Endothelial cell (in vitro differentiated cells): ENCODE results near the gene OR6S1. TPM values are rescaled to one million over a fixed set of nuclear protein-coding genes. Genes with fewer than 3 reads are reported as not detected.

ENCODE experiments used
- DNase-seq: peaks from one replicate; pipeline ENCODE4 v3.0.0; 2021; ENCODE audit warnings: low spot score
- H3K27ac Mint-ChIP-seq: one replicate; pipeline ENCODE4 v1.8.0; 2021; ENCODE audit warnings: mixed read lengths, inconsistent platforms; ENCODE audit not compliant: unreplicated experiment
- H3K27me3 Mint-ChIP-seq: one replicate; pipeline ENCODE4 v1.8.0; 2021; ENCODE audit warnings: mild to moderate bottlenecking, moderate library complexity, mixed read lengths, inconsistent platforms; ENCODE audit not compliant: unreplicated experiment
- H3K36me3 Mint-ChIP-seq: one replicate; pipeline ENCODE4 v1.8.0; 2021; ENCODE audit warnings: mild to moderate bottlenecking, low read depth, mixed read lengths, inconsistent platforms; ENCODE audit not compliant: unreplicated experiment
- H3K4me1 Mint-ChIP-seq: one replicate; pipeline ENCODE4 v1.8.0; 2021; ENCODE audit warnings: mild to moderate bottlenecking, mixed read lengths, inconsistent platforms; ENCODE audit not compliant: unreplicated experiment
- H3K4me3 Mint-ChIP-seq: one replicate; pipeline ENCODE4 v1.8.0; 2021; ENCODE audit warnings: mild to moderate bottlenecking, mixed read lengths, inconsistent platforms; ENCODE audit not compliant: unreplicated experiment
- H3K9me3 Mint-ChIP-seq: one replicate; pipeline ENCODE4 v1.8.0; 2021; ENCODE audit warnings: mixed read lengths, inconsistent platforms; ENCODE audit not compliant: unreplicated experiment
- CTCF ChIP-seq: fragments of 200-600 bp; sonication (generic); IDR thresholded peaks from one replicate; pipeline ENCODE4 v1.5.0; 2021; ENCODE audit warnings: antibody characterized with exemption; ENCODE audit not compliant: unreplicated experiment
- total RNA-seq: library from RNA; stranded (reverse); fragmentation: NEBNext Ultra II Directional; extraction: Animal tissue kit (Norgen Biotek cat#: 25700); gene quantifications from one replicate; pipeline ENCODE4 v1.2.1, GENCODE V29; 2021; ENCODE audit not compliant: unreplicated experiment

The OR6S1 gene
- total RNA-seq, 1 donor from 2014 or later = not detected

DNA sequence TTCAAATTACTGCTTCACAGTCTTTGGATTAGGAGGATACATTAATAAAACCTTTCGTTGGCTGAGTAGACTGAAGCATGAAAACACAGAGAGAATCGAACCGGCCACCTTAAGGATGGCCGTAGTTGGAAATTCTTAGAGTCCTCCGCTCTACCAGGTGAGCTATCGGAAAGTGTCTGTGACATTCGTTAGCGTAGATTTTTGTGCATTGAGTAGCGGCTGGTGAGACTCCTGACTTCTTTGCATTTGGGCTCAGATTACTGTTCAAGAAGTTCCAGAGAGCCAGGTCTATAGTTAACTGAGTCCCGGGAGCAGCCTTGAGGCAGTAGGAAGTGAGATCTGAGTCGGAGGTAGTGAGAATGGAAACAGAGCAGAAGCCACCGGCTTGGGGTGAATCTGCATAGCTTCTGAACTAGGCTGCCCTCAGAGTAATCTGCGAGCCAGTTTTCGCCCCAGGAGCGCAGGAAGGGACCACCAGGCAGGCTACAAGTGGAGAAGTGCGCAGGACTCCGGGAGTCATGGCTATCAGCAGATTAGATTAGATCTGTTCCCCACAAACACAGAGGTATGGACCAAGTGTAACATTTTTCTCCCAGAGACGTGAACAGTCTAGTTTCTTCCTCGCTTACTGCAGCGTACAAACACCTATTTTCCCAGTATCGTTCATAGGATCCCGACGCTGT is 11.0 kb downstream of the OR6S1 start:
- Mint-ChIP-seq H3K27ac (peak overlapping the region; percentile 49), H3K9me3 (no peaks in the 10 kb centered on the region), H3K27me3 (peaks cover 19% of the 10 kb centered on the region), H3K36me3 (no peaks in the 10 kb centered on the region), H3K4me1 (peaks cover 46% of the 10 kb centered on the region), H3K4me3 (peak overlapping the region; percentile 89)
- peak; percentile 30 for DNase-seq
- no peak for TF ChIP-seq CTCF

DNA sequence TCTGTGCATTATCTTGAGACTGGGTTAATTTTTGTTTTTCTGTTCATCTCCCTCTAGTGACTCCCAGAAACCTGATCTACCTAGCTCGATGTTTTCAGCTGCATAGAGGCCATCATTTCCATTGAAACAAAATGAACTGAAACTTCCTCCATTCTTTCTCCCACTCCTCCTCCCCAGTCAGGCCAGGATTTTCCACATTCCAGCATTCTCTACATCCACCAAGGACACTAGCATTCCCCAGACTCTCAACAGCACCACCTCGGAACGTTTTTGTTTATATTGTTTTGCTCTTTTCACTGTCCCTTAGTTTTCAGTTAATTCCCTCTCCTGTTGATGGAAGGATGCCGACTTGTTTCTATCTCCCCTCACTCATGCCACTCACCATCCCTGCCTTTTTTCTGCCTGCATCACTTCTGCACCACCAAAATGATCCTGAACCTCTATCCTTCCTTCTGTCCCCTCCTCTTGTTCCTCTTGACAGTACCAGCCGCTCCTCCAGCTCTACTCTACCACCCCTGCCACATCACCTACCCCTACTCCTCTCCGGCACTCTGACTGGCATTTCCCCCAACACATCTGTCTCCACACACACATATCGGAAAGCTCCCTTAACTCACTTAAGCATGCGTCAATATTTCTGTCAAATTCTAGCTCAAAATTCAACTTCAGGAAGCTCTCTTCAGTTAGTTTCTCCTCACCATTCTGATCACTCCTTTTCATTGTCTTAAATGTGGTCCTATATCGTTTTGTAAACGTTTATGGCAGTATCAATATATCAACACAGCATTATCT is 13.2 kb downstream of the OR6S1 start:
- no peak overlapping the region for H3K27ac Mint-ChIP-seq
- no peak for DNase-seq
- peaks cover 54% of the 10 kb centered on the region for H3K4me1 Mint-ChIP-seq
- H3K4me3 Mint-ChIP-seq = peak overlapping the region; percentile 12
- no peaks in the 10 kb centered on the region for H3K9me3 Mint-ChIP-seq
- peaks cover 29% of the 10 kb centered on the region for H3K27me3 Mint-ChIP-seq
- no peak for TF ChIP-seq CTCF
- H3K36me3 Mint-ChIP-seq = peaks cover 4% of the 10 kb centered on the region

- Mint-ChIP-seq H3K36me3 (peaks cover 4% of the 10 kb centered on the region), H3K9me3 (no peaks in the 10 kb centered on the region), H3K4me3 (peak overlapping the region; percentile 66), H3K27me3 (peaks cover 22% of the 10 kb centered on the region), H3K4me1 (peaks cover 53% of the 10 kb centered on the region), H3K27ac (no peak overlapping the region)
- TF ChIP-seq CTCF = no peak
- no peak for DNase-seq
These were observed 14.0 kb downstream of the OR6S1 start for GRCh38 chr14:20627346-20628027.

- H3K36me3 Mint-ChIP-seq = peaks cover 4% of the 10 kb centered on the region
- peak overlapping the region; percentile 75 for H3K4me3 Mint-ChIP-seq
- no peak for DNase-seq
- peaks cover 58% of the 10 kb centered on the region for H3K4me1 Mint-ChIP-seq
- no peak overlapping the region for H3K27ac Mint-ChIP-seq
- H3K9me3 Mint-ChIP-seq = no peaks in the 10 kb centered on the region
- TF ChIP-seq CTCF = no peak
- peaks cover 19% of the 10 kb centered on the region for H3K27me3 Mint-ChIP-seq
These were observed 15.2 kb downstream of the OR6S1 start for GRCh38 chr14:20626274-20626673.
